ENCODE results near the gene ST3GAL3.

GRCh38 chr1:43786201-43786958 is 79.0 kb downstream of the ST3GAL3 start:
- TF ChIP-seq CTCF (IDR thresholded peaks at IDR 0.05) (no peak), POLR2A (IDR thresholded peaks at IDR 0.05) (no peak)

All from testis (tissue), 2 donors.